Ovary (tissue), 3 donors: ENCODE data around the gene FECH.

Source experiments
- EP300 ChIP-seq: sonication (generic); formaldehyde crosslinking; IDR thresholded peaks from one replicate; pipeline ENCODE4 v1.6.1; 2017; ENCODE audit warnings: antibody characterized with exemption
- POLR2A ChIP-seq: fragments of 450-650 bp; IDR thresholded peaks from one replicate; pipeline ENCODE4 v1.6.1; 2017; ENCODE audit warnings: antibody characterized with exemption, mild to moderate bottlenecking, moderate library complexity
- TF ChIP-seq, protein P1 (sequence below), 3 donors: fragments of 450-650 bp in 2 of 3; fragments of 200-600 bp in 1 of 3; IDR thresholded peaks; one replicate each; pipeline versions ENCODE4 v1.5.1 to v1.8.0; 2016 to 2022; ENCODE audit warnings: antibody characterized with exemption in 3 of 3, mild to moderate bottlenecking in 1 of 3
- donor health status: DM: no; HTN: no; CAD: no.

DNA sequence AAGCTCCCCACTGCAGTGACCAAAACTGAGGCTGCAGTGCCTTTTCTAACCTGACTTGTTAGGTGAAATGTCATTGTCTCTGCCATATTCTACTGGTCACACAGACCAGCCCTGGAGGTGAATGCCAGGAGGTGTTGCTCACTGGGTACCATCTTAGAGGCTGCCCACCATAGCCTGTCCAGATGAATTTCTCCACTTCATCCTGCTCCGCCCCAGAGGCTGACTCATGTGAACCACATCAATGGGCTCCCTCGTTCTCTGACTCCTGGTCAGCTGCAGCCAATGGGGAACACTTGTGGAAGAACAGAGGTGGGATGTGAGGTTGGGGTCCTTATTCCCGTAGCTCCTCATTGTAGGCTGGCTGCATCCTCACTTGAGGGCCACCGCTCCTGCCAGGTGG, 38.5 kb upstream of the FECH start:
- TF ChIP-seq POLR2A: no peak
- TF ChIP-seq, protein P1, sequence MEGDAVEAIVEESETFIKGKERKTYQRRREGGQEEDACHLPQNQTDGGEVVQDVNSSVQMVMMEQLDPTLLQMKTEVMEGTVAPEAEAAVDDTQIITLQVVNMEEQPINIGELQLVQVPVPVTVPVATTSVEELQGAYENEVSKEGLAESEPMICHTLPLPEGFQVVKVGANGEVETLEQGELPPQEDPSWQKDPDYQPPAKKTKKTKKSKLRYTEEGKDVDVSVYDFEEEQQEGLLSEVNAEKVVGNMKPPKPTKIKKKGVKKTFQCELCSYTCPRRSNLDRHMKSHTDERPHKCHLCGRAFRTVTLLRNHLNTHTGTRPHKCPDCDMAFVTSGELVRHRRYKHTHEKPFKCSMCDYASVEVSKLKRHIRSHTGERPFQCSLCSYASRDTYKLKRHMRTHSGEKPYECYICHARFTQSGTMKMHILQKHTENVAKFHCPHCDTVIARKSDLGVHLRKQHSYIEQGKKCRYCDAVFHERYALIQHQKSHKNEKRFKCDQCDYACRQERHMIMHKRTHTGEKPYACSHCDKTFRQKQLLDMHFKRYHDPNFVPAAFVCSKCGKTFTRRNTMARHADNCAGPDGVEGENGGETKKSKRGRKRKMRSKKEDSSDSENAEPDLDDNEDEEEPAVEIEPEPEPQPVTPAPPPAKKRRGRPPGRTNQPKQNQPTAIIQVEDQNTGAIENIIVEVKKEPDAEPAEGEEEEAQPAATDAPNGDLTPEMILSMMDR (IDR thresholded peaks at IDR 0.05): no peak
- no peak for TF ChIP-seq EP300
